ENCODE results near the gene ABTB2. TPM values are rescaled to one million over a fixed set of nuclear protein-coding genes. Genes with fewer than 3 reads are reported as not detected.

ABTB2 gene
- total RNA-seq, 2 donors from 2014 or later = 27.0 to 27.4 TPM

DNA sequence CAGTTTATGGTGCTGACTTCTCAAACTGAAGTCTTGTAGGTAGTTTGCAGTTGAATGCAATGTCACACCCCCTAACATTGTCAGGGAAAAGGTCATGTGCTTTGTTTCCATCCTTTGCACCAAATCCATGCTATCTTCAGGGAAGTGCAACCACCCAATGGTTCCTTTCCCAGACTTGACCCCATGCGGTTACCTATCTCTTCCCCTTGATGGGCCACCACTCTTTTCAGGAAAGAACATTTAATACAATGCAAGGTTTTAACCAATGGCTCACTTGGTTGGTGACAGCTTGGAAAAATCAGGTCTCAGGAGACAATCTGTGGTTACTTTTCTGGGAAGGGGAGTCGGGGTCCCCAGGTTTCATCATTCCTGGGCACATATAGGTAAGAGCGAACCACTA lies 2.1 kb downstream of the ABTB2 start:
- H3K27me3 ChIP-seq = no peaks in the 10 kb centered on the region
- no peaks in the 10 kb centered on the region for H3K36me3 ChIP-seq
- TF ChIP-seq, protein P1, sequence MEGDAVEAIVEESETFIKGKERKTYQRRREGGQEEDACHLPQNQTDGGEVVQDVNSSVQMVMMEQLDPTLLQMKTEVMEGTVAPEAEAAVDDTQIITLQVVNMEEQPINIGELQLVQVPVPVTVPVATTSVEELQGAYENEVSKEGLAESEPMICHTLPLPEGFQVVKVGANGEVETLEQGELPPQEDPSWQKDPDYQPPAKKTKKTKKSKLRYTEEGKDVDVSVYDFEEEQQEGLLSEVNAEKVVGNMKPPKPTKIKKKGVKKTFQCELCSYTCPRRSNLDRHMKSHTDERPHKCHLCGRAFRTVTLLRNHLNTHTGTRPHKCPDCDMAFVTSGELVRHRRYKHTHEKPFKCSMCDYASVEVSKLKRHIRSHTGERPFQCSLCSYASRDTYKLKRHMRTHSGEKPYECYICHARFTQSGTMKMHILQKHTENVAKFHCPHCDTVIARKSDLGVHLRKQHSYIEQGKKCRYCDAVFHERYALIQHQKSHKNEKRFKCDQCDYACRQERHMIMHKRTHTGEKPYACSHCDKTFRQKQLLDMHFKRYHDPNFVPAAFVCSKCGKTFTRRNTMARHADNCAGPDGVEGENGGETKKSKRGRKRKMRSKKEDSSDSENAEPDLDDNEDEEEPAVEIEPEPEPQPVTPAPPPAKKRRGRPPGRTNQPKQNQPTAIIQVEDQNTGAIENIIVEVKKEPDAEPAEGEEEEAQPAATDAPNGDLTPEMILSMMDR (IDR thresholded peaks at IDR 0.05) = no peak
- no peaks in the 10 kb centered on the region for H3K9me3 ChIP-seq
- H3K27ac ChIP-seq = no peak overlapping the region
- peaks cover 0 to 41% of the 10 kb centered on the region in 2 donors for H3K4me1 ChIP-seq
- no peak for DNase-seq (ENCODE audit: low spot score)
- peak overlapping the region; percentile 77 to 85 for H3K4me3 ChIP-seq

DNA sequence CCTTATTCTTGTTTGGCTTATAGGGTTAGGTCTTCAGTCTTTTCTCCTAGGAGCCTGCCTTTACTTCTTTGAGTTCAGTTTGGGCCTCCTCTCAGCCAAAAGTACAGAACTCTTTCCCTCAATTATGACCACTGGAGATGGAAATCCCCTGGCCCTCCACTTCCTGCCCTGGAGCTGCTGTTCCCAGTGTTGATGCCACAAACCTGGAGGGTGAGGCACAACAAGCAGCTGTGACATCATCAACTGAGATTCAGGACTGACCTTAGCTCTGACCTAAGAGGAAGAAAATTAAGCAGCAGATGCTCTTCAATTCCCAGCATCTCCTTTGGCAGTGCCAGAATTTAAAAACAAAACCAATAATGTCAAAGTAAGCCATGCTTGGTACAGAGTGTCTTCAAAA lies 3.0 kb downstream of the ABTB2 start:
- H3K27me3 ChIP-seq = no peaks in the 10 kb centered on the region
- H3K36me3 ChIP-seq = no peaks in the 10 kb centered on the region
- DNase-seq (ENCODE audit: low spot score) = no peak
- peaks cover 0 to 43% of the 10 kb centered on the region in 2 donors for H3K4me1 ChIP-seq
- no peak overlapping the region for H3K27ac ChIP-seq
- H3K9me3 ChIP-seq = no peaks in the 10 kb centered on the region
- TF ChIP-seq, protein P1 (IDR thresholded peaks at IDR 0.05) = no peak
- H3K4me3 ChIP-seq = no peak overlapping the region

DNA sequence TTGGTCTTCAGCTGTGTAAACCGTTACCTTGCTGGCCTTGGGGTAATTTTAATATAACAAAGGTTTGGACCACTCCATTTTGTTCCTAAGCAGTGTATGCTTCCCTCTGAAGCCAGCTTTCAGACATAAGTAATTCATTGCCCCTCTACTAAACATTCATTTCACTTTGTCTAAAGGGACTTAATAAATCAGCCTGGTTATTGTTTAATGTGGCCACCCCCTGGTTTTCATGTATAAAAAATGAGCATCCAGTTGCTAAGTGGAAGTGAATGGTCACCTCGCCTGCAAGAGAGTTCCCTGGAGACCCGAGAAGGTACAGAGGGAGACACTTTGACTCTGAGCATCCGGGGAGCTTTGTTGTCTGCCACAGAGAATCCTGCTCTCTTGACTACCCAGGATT lies 3.9 kb downstream of the ABTB2 start:
- no peaks in the 10 kb centered on the region for H3K27me3 ChIP-seq
- no peaks in the 10 kb centered on the region for H3K36me3 ChIP-seq
- no peaks in the 10 kb centered on the region for H3K9me3 ChIP-seq
- DNase-seq (ENCODE audit: low spot score) = no peak
- TF ChIP-seq, protein P1 (IDR thresholded peaks at IDR 0.05) = no peak
- H3K4me1 ChIP-seq = peaks cover 0 to 47% of the 10 kb centered on the region in 2 donors
- H3K27ac ChIP-seq = no peak overlapping the region
- no peak overlapping the region for H3K4me3 ChIP-seq

DNA sequence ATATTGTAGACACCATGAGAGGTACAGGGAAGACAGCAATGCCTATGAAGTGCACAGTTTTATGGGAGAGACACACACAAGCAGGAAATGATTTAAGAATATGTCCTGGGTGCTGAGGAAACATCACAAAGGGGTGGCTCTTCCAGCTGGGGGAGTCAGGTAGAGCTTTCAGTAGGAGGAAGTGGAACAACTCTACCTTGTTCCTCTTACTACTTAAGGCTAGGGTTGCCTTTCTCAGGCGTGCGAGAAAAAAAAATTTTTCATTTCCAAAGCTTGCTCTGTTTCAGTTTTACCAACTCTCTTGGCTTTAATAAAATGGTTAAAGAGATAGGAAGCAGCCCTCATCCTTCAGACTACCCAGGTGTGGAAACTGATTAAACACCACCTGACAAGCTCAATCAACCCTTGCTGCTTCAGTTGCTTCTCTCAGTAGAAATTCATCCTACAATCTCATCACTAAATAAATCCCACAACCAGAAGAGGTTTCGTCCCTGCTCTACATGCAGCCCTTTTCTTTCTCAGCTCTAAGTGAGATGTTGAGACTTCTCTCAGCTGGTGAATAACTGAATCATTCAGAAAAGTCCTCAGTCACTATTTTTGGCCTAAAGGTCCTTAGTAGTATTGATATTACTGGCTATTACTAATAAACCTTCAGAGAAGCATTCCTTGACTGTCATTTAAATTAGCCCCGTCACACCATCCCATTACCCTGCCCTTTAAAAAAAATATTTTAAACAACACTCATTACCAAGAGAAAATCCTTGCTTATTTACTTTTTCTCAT lies 5.9 kb downstream of the ABTB2 start:
- Histone ChIP-seq H3K4me1 (peaks cover 0 to 50% of the 10 kb centered on the region in 2 donors), H3K9me3 (no peaks in the 10 kb centered on the region)

DNA sequence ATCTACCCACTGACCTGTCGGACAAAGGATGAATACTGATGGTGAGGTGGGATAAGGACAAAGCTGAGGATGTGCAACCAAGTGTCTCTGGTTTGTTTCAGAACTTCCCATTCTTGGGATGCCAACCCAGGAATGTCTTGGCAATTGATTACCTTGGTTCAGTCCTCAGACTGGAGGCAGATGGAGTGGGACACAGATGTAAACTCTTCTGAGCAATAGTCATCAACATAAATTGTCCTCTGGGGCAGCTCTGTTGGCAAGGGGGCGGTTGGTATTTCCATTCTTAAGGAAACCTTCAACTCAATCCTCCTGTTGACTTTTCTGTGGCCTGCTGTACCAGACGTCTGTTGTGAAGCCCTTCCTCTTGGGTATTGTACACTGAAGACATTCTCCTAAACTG lies 6.8 kb downstream of the ABTB2 start:
- DNase-seq (ENCODE audit: low spot score) = no peak
- TF ChIP-seq, protein P1 (IDR thresholded peaks at IDR 0.05) = no peak
- no peaks in the 10 kb centered on the region for H3K9me3 ChIP-seq
- H3K4me1 ChIP-seq = peaks cover 0 to 50% of the 10 kb centered on the region in 2 donors
- H3K27me3 ChIP-seq = no peaks in the 10 kb centered on the region
- no peak overlapping the region for H3K4me3 ChIP-seq
- H3K27ac ChIP-seq = no peak overlapping the region
- H3K36me3 ChIP-seq = no peaks in the 10 kb centered on the region

More for the DNA sequence above, 5.9 kb downstream of the ABTB2 start:
- H3K36me3 ChIP-seq = no peaks in the 10 kb centered on the region
- no peak for DNase-seq (ENCODE audit: low spot score)
- no peaks in the 10 kb centered on the region for H3K27me3 ChIP-seq
- no peak overlapping the region for H3K4me3 ChIP-seq
- TF ChIP-seq, protein P1 (IDR thresholded peaks at IDR 0.05) = no peak
- no peak overlapping the region for H3K27ac ChIP-seq

DNA sequence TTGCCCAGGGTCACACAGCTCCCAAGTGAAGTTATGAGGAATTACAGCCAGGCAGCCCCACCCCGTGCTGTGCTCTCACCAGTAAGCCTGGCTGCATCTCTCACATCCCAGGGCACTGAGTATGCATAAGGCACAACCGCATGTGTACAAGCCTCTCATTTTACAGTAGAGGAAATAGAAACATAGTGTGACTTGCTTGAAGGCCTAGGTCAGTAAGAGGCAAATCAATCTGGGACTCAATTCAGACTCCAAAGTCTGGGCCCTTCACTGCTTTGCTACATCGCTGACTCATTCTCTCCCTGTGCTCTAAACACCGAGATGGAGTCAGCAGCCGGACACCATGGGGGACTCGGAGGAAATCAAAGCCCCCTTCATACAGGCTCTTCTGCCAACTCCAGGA lies 7.9 kb downstream of the ABTB2 start:
- DNase-seq (ENCODE audit: low spot score) = no peak
- Histone ChIP-seq H3K36me3 (no peaks in the 10 kb centered on the region), H3K27ac (no peak overlapping the region), H3K27me3 (no peaks in the 10 kb centered on the region), H3K4me1 (peaks cover 0 to 52% of the 10 kb centered on the region in 2 donors), H3K9me3 (no peaks in the 10 kb centered on the region), H3K4me3 (no peak overlapping the region)
- TF ChIP-seq, protein P1 (IDR thresholded peaks at IDR 0.05) = no peak

Data from right atrium auricular region (tissue), 2 donors.